ENCODE results near the gene CYYR1.

The CYYR1 gene

DNA sequence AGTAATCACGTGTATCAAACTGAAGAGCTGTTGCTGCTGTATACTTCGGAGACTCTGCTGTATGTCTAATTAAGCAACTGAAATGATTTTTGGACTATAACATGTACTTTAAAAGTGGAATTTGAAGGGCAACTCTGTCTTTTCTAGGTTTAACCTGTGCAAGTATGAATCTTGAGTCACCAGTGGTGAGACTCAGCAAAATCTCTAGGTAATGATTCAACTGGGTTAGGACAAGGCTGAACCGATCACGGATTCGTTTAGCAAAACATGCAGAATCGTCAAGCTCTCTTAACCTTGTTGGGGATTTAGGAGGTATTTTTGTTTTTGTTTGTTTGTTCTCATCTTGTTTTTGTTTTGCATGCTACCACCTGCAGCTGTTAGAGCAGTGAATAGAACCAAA lies 149.6 kb downstream of the CYYR1 start:
- ATAC-seq = no peak

GRCh38 chr21:26422706-26423105 lies 150.4 kb downstream of the CYYR1 start:
- ATAC-seq = no peak

DNA sequence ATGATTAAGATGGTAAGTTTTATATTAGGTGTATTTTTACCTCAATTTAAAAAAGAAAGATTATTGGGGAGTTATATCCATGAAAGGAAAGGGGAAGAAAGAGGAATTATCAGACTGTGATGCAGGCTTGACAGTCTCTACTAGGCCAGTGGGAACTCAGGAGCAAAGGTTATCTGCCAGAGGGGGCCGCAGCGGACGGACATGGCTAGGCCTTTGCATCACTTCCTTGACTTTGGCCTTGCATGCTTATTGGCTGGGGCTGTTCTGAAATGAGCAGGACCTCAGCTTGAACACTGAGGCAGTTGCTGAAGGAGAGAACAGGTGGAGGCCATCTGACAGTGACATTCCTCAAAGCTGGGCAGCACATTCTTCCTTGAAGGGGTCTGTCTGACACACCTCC lies 150.9 kb downstream of the CYYR1 start:
- ATAC-seq = no peak

DNA sequence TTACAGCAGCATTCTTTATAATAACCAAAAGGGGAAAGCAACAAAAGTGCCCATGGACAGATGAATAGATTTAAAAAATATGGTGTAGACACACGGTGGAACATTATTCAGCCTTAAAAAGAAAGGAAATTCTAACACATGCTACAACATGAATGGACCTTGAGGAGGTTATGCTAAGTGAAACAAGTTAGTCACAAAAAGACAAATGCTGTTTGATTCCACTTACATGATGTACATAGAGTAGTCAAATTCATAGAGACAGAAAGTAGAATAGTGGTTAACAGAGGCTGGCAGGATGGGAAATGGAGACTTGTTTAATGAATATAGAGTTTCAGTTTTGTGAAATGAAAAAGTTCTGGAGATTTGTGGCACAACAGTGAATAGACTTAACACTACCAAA lies 151.4 kb downstream of the CYYR1 start:
- no peak for ATAC-seq

Data from activated CD4-positive, CD25-positive, alpha-beta regulatory T cell treated with anti-CD3 and anti-CD28 coated beads, Interleukin-2, amount 50 U/mL, for 24 hours (primary cell).